ENCODE results near the gene STXBP2.
A peak's percentile ranks its signal among the peaks of the same experiment; 100 is the strongest.

Gene STXBP2

GRCh38 chr19:7648265-7649014, 11.5 kb downstream of the STXBP2 start:
- no peak for TF ChIP-seq EZH2phosphoT487 (IDR thresholded peaks at IDR 0.05; ENCODE audit: low read length)
- Histone ChIP-seq H3K27me3 (replicated peaks; ENCODE audit: insufficient read depth, low read length) (peaks cover 26% of the 10 kb centered on the region), H3K4me1 (ENCODE audit: low read length) (no peaks in the 10 kb centered on the region), H3K9me2 (replicated peaks; ENCODE audit: insufficient read depth, low read length) (no peaks in the 10 kb centered on the region), H3K4me3 (ENCODE audit: low read length) (no peak overlapping the region), H3K36me3 (replicated peaks; ENCODE audit: insufficient read depth, low read length) (no peaks in the 10 kb centered on the region), H4K20me1 (ENCODE audit: insufficient read depth, low read length) (no peaks in the 10 kb centered on the region), H3K4me2 (ENCODE audit: low read depth, low read length) (no peak overlapping the region), H3K9ac (ENCODE audit: low read length) (no peak overlapping the region), H3K79me2 (ENCODE audit: low read length) (no peaks in the 10 kb centered on the region), H3F3A (ENCODE audit: insufficient read depth, low read length) (no peaks in the 10 kb centered on the region), H3K9me3 (replicated peaks; ENCODE audit: insufficient read depth, low read length) (no peaks in the 10 kb centered on the region), H2AFZ (ENCODE audit: low read length) (no peak overlapping the region), H3K27ac (ENCODE audit: low read length) (no peak overlapping the region)
- DNase-seq, result no peak

GRCh38 chr19:7650148-7650547, 13.2 kb downstream of the STXBP2 start:
- no peaks in the 10 kb centered on the region for H3K9me3 ChIP-seq (replicated peaks; ENCODE audit: insufficient read depth, low read length)
- no peaks in the 10 kb centered on the region for H3F3A ChIP-seq (ENCODE audit: insufficient read depth, low read length)
- no peaks in the 10 kb centered on the region for H3K79me2 ChIP-seq (ENCODE audit: low read length)
- H3K27me3 ChIP-seq (replicated peaks; ENCODE audit: insufficient read depth, low read length), result peaks cover 38% of the 10 kb centered on the region
- no peak overlapping the region for H3K4me2 ChIP-seq (ENCODE audit: low read depth, low read length)
- H3K27ac ChIP-seq (ENCODE audit: low read length), result no peak overlapping the region
- H3K9ac ChIP-seq (ENCODE audit: low read length), result no peak overlapping the region
- no peaks in the 10 kb centered on the region for H4K20me1 ChIP-seq (ENCODE audit: insufficient read depth, low read length)
- no peak overlapping the region for H2AFZ ChIP-seq (ENCODE audit: low read length)
- TF ChIP-seq CTCF (IDR thresholded peaks at IDR 0.05; ENCODE audit: low read length) (no peak), EZH2 (optimal IDR thresholded peaks at IDR 0.05; ENCODE audit: low read depth, low read length) (no peak), EZH2phosphoT487 (IDR thresholded peaks at IDR 0.05; ENCODE audit: low read length) (no peak)
- no peak overlapping the region for H3K4me3 ChIP-seq (ENCODE audit: low read length)
- DNase-seq, result no peak
- H3K36me3 ChIP-seq (replicated peaks; ENCODE audit: insufficient read depth, low read length), result no peaks in the 10 kb centered on the region
- H3K4me1 ChIP-seq (ENCODE audit: low read length), result no peaks in the 10 kb centered on the region
- H3K9me2 ChIP-seq (replicated peaks; ENCODE audit: insufficient read depth, low read length), result no peaks in the 10 kb centered on the region

- H3K9ac ChIP-seq (ENCODE audit: low read length), result no peak overlapping the region
- DNase-seq, result peak; percentile 87
- TF ChIP-seq CTCF (IDR thresholded peaks at IDR 0.05; ENCODE audit: low read length), result peak; percentile 96
- TF ChIP-seq EZH2phosphoT487 (IDR thresholded peaks at IDR 0.05; ENCODE audit: low read length), result no peak
- TF ChIP-seq EZH2 (optimal IDR thresholded peaks at IDR 0.05; ENCODE audit: low read depth, low read length), result no peak
- H3K4me3 ChIP-seq (ENCODE audit: low read length), result peak overlapping the region; percentile 18; the same call in 1 of the 2 replicates
- no peak overlapping the region for H3K27ac ChIP-seq (ENCODE audit: low read length)
- no peaks in the 10 kb centered on the region for H3K9me2 ChIP-seq (replicated peaks; ENCODE audit: insufficient read depth, low read length)
- no peaks in the 10 kb centered on the region for H3K9me3 ChIP-seq (replicated peaks; ENCODE audit: insufficient read depth, low read length)
- H4K20me1 ChIP-seq (ENCODE audit: insufficient read depth, low read length), result no peaks in the 10 kb centered on the region
- no peaks in the 10 kb centered on the region for H3K36me3 ChIP-seq (replicated peaks; ENCODE audit: insufficient read depth, low read length)
- peak overlapping the region; percentile 52 for H3K4me2 ChIP-seq (ENCODE audit: low read depth, low read length)
- peak overlapping the region; percentile 50 for H2AFZ ChIP-seq (ENCODE audit: low read length)
- peaks cover 54% of the 10 kb centered on the region for H3K27me3 ChIP-seq (replicated peaks; ENCODE audit: insufficient read depth, low read length)
- no peaks in the 10 kb centered on the region for H3K4me1 ChIP-seq (ENCODE audit: low read length)
- no peaks in the 10 kb centered on the region for H3F3A ChIP-seq (ENCODE audit: insufficient read depth, low read length)
- H3K79me2 ChIP-seq (ENCODE audit: low read length), result no peaks in the 10 kb centered on the region
Observed at GRCh38 chr19:7652061-7652641, 15.2 kb downstream of the STXBP2 start.

GRCh38 chr19:7654401-7654800, 17.5 kb downstream of the STXBP2 start:
- H3K79me2 ChIP-seq (ENCODE audit: low read length), result no peaks in the 10 kb centered on the region
- H3K27me3 ChIP-seq (replicated peaks; ENCODE audit: insufficient read depth, low read length), result peaks cover 61% of the 10 kb centered on the region
- H3K36me3 ChIP-seq (replicated peaks; ENCODE audit: insufficient read depth, low read length), result no peaks in the 10 kb centered on the region
- no peak overlapping the region for H3K4me3 ChIP-seq (ENCODE audit: low read length)
- TF ChIP-seq CTCF (IDR thresholded peaks at IDR 0.05; ENCODE audit: low read length) (no peak), EZH2phosphoT487 (IDR thresholded peaks at IDR 0.05; ENCODE audit: low read length) (no peak), EZH2 (optimal IDR thresholded peaks at IDR 0.05; ENCODE audit: low read depth, low read length) (no peak)
- H3F3A ChIP-seq (ENCODE audit: insufficient read depth, low read length), result no peaks in the 10 kb centered on the region
- H3K27ac ChIP-seq (ENCODE audit: low read length), result no peak overlapping the region
- H3K9me2 ChIP-seq (replicated peaks; ENCODE audit: insufficient read depth, low read length), result no peaks in the 10 kb centered on the region
- no peak overlapping the region for H3K4me2 ChIP-seq (ENCODE audit: low read depth, low read length)
- no peaks in the 10 kb centered on the region for H4K20me1 ChIP-seq (ENCODE audit: insufficient read depth, low read length)
- H3K9ac ChIP-seq (ENCODE audit: low read length), result no peak overlapping the region
- H2AFZ ChIP-seq (ENCODE audit: low read length), result no peak overlapping the region
- no peaks in the 10 kb centered on the region for H3K4me1 ChIP-seq (ENCODE audit: low read length)
- no peaks in the 10 kb centered on the region for H3K9me3 ChIP-seq (replicated peaks; ENCODE audit: insufficient read depth, low read length)
- no peak for DNase-seq

Data from MM.1S (cell line).